Retinal pigment epithelial cell (primary cell): Measurements from ENCODE around the gene ATP5F1D.

Experiments used
- DNase-seq: peaks from one replicate; pipeline ENCODE4 v3.0.0-alpha.2; 2010; ENCODE audit warnings: low read depth
- H3K4me3 ChIP-seq: 2 replicates; pipeline ENCODE4 v1.5.1; 2011; ENCODE audit warnings: mild to moderate bottlenecking, low read length, control low read depth, moderate library complexity
- TF ChIP-seq, protein P1 (sequence below): conservative IDR thresholded peaks from 2 replicates; pipeline ENCODE4 v1.5.1; 2011; ENCODE audit warnings: low read depth, low read length, control low read depth, inconsistent platforms

ATP5F1D gene

DNA sequence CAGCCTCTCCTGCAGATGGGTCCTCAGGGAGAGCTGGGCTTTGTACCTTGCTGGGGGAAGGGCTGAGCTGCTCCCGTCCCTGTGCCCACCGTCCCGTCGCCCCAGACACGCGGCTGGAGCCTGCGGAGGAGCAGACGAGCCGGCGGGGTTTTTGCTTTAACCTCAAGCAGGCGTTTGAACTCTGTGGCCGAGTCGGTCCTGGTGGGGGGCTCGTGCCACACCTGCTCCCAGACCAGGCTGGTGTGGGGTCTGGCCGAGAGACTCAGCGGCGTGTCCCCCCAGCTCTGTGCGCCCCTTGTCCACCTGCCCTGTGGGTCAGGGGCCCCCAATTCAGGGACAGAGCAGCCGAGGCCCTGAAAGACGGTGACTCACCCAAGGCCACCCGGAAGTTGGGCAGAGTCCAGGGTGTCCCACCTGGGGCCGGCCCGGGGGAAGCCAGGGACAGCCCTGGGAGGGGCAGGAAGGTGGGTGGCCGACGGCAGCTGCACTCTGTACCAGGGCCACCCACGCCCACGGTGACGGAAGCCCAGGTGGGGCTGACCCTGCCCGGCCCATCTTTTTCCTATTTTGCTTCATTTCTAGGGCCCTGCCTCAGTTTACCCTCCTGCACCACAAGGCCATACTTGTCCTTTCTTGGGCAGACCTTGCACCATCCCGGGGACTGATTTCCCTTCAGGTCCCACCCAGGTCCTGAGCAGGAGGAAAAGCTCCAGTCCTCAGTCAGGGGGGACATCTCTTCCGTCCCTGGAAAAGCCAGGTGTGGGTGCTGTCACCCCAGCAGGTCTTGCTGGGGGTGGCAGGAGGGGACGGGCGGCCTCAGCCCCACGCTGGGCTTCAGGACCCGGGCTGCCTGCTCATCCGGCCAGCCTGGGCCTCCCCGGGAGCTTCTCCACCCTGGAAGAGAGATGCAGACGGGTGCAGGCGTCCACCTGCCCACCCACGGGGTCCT is 49.4 kb downstream of the ATP5F1D start:
- TF ChIP-seq, protein P1, sequence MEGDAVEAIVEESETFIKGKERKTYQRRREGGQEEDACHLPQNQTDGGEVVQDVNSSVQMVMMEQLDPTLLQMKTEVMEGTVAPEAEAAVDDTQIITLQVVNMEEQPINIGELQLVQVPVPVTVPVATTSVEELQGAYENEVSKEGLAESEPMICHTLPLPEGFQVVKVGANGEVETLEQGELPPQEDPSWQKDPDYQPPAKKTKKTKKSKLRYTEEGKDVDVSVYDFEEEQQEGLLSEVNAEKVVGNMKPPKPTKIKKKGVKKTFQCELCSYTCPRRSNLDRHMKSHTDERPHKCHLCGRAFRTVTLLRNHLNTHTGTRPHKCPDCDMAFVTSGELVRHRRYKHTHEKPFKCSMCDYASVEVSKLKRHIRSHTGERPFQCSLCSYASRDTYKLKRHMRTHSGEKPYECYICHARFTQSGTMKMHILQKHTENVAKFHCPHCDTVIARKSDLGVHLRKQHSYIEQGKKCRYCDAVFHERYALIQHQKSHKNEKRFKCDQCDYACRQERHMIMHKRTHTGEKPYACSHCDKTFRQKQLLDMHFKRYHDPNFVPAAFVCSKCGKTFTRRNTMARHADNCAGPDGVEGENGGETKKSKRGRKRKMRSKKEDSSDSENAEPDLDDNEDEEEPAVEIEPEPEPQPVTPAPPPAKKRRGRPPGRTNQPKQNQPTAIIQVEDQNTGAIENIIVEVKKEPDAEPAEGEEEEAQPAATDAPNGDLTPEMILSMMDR, result no peak
- H3K4me3 ChIP-seq, result no peak overlapping the region
- no peak for DNase-seq

DNA sequence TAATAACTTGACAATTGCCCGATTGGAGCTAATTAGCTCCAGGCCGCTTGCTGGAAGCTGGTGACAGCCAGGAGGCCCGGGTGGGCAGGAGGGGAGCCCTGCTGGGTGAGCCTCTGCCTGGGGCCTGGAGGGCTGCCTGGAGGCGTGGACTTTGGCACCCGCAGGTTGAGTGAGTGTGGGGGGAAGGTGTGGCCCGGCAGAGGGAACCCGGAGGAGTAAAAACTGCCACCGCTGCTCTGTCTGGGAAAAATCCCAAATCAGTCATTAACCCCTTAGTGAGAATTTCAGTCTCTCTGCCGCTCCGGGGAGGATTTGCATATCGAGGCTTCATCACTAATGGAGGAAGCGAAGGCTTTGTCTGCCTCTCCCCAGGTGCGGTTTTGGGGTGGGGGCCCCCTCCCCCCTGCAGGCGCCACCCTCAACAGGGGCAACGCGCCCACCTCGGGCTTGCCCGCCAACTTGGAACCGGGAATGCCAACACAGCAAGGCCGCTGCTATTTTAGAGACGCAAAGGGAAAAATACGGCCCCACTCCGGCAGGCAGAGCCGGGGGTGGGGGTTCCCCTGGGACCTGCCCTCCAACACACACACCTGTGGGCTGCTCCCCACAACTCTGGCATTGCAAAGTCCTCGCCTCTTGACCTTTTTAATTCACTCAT is 50.3 kb downstream of the ATP5F1D start:
- TF ChIP-seq, protein P1, result no peak
- no peak for DNase-seq
- H3K4me3 ChIP-seq, result no peak overlapping the region

DNA sequence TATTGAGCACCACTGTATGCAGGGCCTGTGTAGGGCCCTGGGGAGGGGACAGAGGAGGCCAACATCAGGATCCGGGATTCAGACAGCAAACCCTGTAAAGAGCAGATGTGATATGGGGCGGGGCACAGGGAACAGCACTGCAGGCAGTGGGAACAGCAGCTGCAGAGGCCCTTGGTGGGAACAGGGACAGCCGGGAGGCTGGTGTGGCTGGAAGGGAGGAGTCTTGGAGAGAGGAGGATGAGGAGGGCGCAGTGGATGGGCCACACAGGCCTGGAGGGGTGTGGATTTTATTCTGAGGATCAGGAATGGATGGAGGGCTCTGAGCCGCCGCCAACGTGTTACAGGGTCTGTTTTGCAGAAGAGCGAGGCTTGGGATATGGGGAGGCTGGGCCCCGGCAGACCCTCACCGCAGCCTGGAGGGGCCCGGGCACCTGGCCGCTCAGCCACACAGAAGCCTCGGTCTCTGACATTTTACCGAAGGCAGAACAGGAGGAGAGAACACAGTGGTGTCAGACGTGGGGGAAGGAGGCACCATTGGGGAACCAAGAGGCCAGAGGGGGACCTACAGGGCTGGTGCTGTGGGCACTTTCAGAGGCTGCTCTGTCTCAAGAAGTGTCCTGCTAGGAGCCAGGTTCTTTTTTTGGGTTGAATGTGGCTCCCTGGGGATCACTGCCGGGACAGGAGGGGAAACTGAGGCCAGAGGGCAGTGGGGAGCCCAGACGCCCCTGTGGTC is 51.0 kb downstream of the ATP5F1D start:
- TF ChIP-seq, protein P1, result no peak
- DNase-seq, result no peak

DNA sequence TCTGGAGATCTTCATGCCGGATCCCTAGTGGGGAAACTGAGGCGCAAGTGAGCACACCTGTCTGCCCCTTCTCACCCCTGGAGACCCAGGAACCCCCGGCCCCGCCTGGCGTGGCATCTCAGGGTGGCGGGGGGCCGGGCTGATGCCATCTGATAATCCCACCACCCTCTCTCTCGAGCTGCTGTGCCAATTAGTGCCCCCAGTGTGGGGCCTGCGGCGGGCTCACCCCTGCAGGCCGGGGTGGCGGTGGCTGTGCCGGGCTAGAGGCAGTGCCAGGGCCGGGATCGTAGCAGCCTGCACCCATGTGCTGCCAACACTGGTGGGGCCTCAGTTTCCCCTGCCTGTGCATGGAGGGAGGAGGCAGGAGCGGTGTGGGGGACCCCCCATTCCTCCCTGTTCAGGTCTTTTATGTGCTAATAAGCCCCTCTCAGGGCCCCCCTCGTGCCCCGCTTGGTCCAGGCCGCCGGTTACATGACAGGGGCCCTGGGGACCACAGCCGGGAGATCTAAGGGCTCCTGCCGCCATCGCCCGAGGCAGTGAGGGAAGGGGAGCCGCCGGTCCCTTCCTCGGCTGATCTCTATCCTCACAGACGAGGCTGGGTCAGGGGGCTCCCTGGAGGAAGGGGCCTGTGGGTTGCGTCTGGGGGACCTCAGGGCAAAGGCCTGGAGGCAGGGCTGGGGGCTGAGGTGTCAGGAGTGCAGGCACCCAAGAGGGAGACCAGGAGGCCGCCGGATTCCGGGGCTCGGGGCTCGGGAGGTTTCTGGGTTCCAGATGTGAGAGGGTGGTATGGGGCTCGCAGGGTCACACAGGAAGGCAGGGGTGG is 52.4 kb downstream of the ATP5F1D start:
- no peak overlapping the region for H3K4me3 ChIP-seq
- no peak for DNase-seq
- TF ChIP-seq, protein P1, result no peak

More for the DNA sequence above, 51.0 kb downstream of the ATP5F1D start:
- no peak overlapping the region for H3K4me3 ChIP-seq
